ENCODE measurements around the gene KIF4A.
A peak's percentile ranks its signal among the peaks of the same experiment; 100 is the strongest.
"Not testable (repeated sequence)": the region's sequence is repeated elsewhere in the genome, so short reads cannot be mapped to it uniquely, and the experiment has no call there.

Gene KIF4A, protein sequence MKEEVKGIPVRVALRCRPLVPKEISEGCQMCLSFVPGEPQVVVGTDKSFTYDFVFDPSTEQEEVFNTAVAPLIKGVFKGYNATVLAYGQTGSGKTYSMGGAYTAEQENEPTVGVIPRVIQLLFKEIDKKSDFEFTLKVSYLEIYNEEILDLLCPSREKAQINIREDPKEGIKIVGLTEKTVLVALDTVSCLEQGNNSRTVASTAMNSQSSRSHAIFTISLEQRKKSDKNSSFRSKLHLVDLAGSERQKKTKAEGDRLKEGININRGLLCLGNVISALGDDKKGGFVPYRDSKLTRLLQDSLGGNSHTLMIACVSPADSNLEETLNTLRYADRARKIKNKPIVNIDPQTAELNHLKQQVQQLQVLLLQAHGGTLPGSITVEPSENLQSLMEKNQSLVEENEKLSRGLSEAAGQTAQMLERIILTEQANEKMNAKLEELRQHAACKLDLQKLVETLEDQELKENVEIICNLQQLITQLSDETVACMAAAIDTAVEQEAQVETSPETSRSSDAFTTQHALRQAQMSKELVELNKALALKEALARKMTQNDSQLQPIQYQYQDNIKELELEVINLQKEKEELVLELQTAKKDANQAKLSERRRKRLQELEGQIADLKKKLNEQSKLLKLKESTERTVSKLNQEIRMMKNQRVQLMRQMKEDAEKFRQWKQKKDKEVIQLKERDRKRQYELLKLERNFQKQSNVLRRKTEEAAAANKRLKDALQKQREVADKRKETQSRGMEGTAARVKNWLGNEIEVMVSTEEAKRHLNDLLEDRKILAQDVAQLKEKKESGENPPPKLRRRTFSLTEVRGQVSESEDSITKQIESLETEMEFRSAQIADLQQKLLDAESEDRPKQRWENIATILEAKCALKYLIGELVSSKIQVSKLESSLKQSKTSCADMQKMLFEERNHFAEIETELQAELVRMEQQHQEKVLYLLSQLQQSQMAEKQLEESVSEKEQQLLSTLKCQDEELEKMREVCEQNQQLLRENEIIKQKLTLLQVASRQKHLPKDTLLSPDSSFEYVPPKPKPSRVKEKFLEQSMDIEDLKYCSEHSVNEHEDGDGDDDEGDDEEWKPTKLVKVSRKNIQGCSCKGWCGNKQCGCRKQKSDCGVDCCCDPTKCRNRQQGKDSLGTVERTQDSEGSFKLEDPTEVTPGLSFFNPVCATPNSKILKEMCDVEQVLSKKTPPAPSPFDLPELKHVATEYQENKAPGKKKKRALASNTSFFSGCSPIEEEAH

GRCh38 chrX:70289793-70290770 lies at the start of gene KIF4A, which contains the start of gene PDZD11:
KIF4A (plus strand) TSS chrX:70290104; CDS start chrX:70290459, 355 bp downstream.
PDZD11 (minus strand) TSS chrX:70289927; CDS start chrX:70289341, 586 bp downstream.
- peak; percentile 6 to 42 for DNase-seq (ENCODE audit: low read depth in 2 of 2)

DNA sequence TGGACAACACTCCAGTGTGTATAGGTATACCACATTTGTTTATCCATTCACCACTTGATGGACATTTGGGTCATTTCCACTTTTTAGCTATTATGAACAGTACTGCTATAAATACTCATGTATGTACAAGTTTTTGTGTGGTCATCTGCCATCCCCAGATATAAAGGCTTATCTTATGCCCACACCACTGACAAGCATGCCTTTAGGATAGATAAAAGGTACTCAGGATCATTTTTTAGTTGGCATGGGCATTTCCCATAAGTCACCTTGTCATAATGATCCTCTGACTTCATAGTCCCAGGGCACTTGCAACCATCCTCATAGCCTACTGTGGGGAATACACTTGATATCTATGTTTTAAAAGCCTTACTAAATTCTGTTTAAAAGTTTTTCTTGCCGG lies 49.2 kb upstream of the KIF4A start:
- DNase-seq (ENCODE audit: low read depth in 2 of 2), result no peak

- no peak for DNase-seq (ENCODE audit: low read depth in 2 of 2)
These were observed 48.4 kb upstream of the KIF4A start for GRCh38 chrX:70241501-70241900.

- not testable (repeated sequence) for DNase-seq (ENCODE audit: low read depth in 2 of 2)
These were observed 46.3 kb upstream of the KIF4A start for GRCh38 chrX:70243601-70244000.

GRCh38 chrX:70244881-70245280 lies 45.0 kb upstream of the KIF4A start:
- DNase-seq (ENCODE audit: low read depth in 2 of 2), result no peak

DNA sequence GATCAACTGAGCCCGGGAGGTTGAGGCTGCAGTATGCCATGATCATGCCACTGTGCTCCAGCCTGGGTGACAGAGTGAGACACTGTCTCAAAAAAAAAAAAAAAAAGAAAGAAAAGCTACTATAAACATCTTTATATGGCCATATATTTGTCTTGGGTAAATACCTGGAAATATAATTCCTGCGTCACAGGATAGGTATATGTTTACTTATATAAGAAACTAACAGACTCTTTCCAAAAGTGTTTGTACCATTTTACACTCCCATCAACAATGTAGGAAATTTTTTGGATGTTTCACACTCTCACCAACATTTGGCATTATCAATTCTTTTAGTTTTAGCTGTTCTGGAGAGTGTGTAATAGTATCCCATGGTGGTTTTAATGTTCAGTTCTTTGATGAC lies 42.7 kb upstream of the KIF4A start:
- DNase-seq (ENCODE audit: low read depth in 2 of 2), result no peak

DNA sequence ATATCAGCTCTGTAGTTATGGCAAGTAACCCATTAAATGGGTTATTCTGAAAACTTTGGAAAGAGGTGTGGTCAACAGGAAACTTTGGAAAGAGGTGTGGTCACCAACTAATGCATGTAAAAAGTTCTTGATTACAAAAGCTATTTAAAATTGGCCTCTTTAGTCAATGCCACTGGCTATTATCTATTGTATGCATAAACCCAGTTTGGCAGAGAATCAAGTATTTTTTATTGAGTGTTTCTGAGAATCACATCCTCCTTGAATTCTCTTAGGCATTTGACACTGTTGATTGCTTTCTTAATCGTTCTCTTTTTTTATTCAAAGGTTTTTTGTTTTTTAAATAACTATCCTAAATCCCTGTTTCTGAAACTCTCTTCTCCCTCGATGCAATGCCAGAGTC lies 37.4 kb upstream of the KIF4A start:
- no peak for DNase-seq (ENCODE audit: low read depth in 2 of 2)

DNA sequence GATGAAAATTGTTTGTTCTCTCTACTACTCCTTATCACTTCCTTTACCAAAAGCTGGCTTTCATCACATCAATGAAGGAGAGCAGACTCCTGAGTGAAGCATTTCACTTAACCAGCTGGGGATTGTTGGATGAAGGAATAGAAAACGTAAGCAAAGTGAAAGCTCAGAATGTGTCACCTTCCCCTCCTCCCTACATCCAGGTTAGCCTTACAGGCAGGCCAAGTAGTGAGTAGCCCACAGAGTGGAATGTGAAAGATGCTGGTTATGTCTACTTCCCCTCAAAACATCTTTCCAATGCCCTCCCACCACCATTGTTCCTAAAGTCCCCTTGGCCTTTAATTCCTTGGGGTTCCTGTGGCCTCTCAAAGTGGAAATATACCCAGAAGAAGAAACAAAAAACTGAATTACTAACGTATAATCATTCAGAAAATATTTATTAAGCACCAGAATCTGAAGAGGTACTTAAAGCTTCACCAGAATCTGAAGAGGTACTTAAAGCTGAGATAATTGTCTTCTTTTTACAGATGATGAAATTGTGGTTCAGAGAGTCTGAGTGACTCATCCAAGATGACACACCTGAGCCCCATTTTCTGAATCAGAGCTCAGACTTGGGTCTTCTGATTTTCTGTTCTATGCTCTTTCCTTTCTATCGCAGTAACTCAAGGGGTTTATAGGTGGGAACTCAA lies 36.4 kb upstream of the KIF4A start:
- no peak for DNase-seq (ENCODE audit: low read depth in 2 of 2)

- no peak for DNase-seq (ENCODE audit: low read depth in 2 of 2)
These were observed 35.9 kb upstream of the KIF4A start for GRCh38 chrX:70254063-70254400.

GRCh38 chrX:70254909-70255308 lies 35.0 kb upstream of the KIF4A start:
- DNase-seq (ENCODE audit: low read depth in 2 of 2), result no peak

- no peak for DNase-seq (ENCODE audit: low read depth in 2 of 2)
These were observed 34.5 kb upstream of the KIF4A start for GRCh38 chrX:70255452-70255851.

GRCh38 chrX:70257423-70258288 lies 32.2 kb upstream of the KIF4A start:
- DNase-seq (ENCODE audit: low read depth in 2 of 2), result no peak

DNA sequence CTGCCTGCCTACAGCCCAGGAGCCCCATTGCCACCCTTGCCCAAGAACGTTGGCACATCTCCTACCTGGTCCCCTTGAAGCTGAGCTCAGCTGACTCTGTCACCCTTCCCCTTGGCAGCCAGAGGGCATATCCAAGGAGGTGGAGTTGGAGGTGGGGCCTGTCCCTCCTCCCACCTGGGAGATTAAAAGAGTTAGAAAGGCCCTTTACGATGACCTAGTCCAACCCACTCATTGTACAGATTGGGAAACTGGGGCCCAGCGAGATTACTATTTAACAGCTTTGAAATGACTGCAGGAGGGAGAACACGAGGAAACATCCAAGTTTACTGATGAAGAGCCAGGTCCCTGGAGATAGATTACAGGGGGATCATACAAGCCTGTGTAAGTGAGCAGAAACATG lies 29.8 kb upstream of the KIF4A start, which contains the start of gene P2RY4:
P2RY4 (minus strand) TSS at position 101 of the 400 bp plus-strand sequence. CDS start 580 bp downstream, outside the sequence.
- no peak for DNase-seq (ENCODE audit: low read depth in 2 of 2)

DNA sequence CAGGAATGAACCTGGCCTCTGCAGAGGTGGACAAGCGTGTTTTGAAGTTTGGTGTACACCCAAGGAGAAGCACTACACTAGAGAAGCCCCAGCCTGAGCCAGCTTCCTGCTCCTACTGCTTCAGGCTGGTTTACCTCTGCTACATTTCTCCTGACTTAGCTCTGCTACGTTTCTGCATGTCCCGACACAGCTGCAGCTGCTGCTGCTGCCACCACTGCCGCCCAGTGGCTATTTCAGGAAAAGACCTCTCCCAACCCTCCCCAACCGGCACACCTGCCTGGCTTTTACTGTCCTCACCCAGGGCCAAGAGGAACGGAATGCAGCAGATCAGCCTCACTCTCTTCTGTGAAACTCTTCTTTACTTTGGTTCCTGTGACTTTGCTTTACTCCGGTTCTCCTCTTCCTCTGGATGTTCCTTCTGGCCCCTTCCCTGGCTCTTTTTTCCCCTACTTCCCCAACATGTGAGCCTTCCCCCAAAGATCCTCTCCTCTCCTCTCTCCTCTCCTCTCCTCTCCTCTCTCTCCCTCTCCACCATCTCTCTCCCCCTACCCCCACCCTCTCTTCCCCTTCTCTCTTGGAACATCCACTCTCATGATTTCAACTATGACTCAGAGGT lies 26.8 kb upstream of the KIF4A start:
- no peak for DNase-seq (ENCODE audit: low read depth in 2 of 2)

DNA sequence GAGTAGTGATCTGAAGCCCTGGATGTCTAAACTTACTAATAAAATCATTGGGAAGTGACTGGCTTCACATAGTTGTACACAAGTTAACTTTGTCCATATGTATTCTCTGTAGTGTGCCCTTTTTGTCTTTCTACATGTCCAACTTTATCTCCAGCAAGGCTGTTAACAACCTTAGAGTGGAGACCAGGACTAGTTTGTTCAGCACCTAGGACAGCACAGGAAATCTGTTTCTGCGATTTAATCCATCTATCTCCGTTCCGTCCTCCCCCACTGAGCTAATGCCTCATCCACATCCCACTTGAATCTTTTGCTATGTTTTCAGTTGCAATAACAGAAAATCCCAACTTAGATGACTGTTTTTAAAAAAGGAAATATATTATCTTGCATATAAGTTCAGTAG lies 25.1 kb upstream of the KIF4A start:
- DNase-seq (ENCODE audit: low read depth in 2 of 2), result no peak

- no peak for DNase-seq (ENCODE audit: low read depth in 2 of 2)
These were observed 21.9 kb upstream of the KIF4A start, which contains the start of gene ARR3 for GRCh38 chrX:70268034-70268433. ARR3 (plus strand) TSS chrX:70268334; CDS start chrX:70269386, 1,052 bp downstream.

DNA sequence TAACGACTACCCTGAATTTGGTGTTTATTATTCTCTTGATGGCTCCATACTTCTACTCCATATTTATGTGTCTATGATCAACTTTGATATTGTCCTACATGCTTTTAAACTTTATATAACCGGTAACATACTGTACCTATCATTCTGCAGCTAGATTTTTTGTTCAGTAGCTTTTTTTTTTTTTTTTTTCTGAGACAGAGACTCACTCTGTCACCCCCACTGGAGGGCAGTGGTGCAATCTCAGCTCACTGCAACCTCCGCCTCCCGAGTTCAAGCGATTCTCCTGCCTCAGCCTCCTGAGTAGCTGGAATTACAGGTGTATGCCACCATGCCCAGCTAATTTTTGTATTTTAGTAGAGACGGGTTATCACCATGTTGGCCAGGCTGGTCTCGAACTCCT lies 15.9 kb upstream of the KIF4A start:
- not testable (repeated sequence) for DNase-seq (ENCODE audit: low read depth in 2 of 2)

GRCh38 chrX:70279081-70279480 lies 10.8 kb upstream of the KIF4A start:
- no peak for DNase-seq (ENCODE audit: low read depth in 2 of 2)

GRCh38 chrX:70280573-70280972 lies 9.3 kb upstream of the KIF4A start:
- no peak for DNase-seq (ENCODE audit: low read depth in 2 of 2)
